HEK293 (cell line): ENCODE measurements around the gene CHST15.
A peak's percentile ranks its signal among the peaks of the same experiment; 100 is the strongest.

Experiments
- CTCF ChIA-PET: fragments of 350-600 bp; formaldehyde crosslinking; extraction: SDS; loops from one replicate; lab custom pipeline; 2021; ENCODE audit warnings: antibody characterized with exemption; lab: Yijun Ruan, JAX
- POLR2A ChIA-PET: fragments of 300-600 bp; formaldehyde crosslinking; extraction: SDS; loops from one replicate; lab custom pipeline; 2020; ENCODE audit warnings: antibody characterized with exemption, inconsistent platforms; lab: Yijun Ruan, JAX
- H3K27ac ChIP-seq: fragments of 200-500 bp; sonication (Bioruptor generic); 2 replicates; pipeline ENCODE4 v1.5.1; 2014; ENCODE audit warnings: low read depth, low read length, control low read depth, inconsistent platforms; ENCODE audit errors: extremely low read depth
- H3K36me3 ChIP-seq, 2 experiments: fragments of 200-500 bp in 1 of 2; sonication (Bioruptor generic) in 1 of 2; 1 replicate in 1 of 2; 2 replicates in 1 of 2; pipeline ENCODE4 v1.5.1; 2014 to 2017; ENCODE audit warnings: inconsistent platforms in 2 of 2, low read length in 2 of 2; ENCODE audit not compliant: control insufficient read depth in 2 of 2, insufficient read depth in 1 of 2
- H3K4me1 ChIP-seq: fragments of 200-500 bp; sonication (Bioruptor generic); 2 replicates; pipeline ENCODE4 v1.5.1; 2014; ENCODE audit warnings: mild to moderate bottlenecking, low read length, inconsistent platforms; ENCODE audit not compliant: control insufficient read depth, insufficient read depth
- H3K4me3 ChIP-seq: 2 replicates; pipeline ENCODE4 v1.5.1; 2011; ENCODE audit warnings: low read depth, mild to moderate bottlenecking, control low read depth, low read length, moderate library complexity
- H3K9me3 ChIP-seq: fragments of 200-500 bp; sonication (Bioruptor generic); 2 replicates; pipeline ENCODE4 v1.5.1; 2014; ENCODE audit warnings: low read depth, low read length, inconsistent platforms; ENCODE audit not compliant: control insufficient read depth, insufficient read depth
- MEIS1 ChIP-seq: sonication (generic); formaldehyde crosslinking; IDR thresholded peaks from 2 replicates; pipeline ENCODE4 v1.8.1; 2022; ENCODE audit warnings: missing genetic modification reagents, mild to moderate bottlenecking, borderline replicate concordance
- REPIN1 ChIP-seq: fragments of 450-650 bp; formaldehyde crosslinking; IDR thresholded peaks from 2 replicates; pipeline ENCODE4 v1.5.1; 2017; ENCODE audit warnings: missing biosample characterization, missing genetic modification characterization, low read depth
- SETDB1 ChIP-seq: IDR thresholded peaks from one replicate; pipeline ENCODE4 v1.6.1; 2017; ENCODE audit warnings: mild to moderate bottlenecking, low read length, moderate library complexity, mixed read lengths; ENCODE audit not compliant: insufficient read length
- TCF7L2 ChIP-seq: IDR thresholded peaks from 2 replicates; pipeline ENCODE4 v1.6.1; 2011; ENCODE audit warnings: low read depth, mild to moderate bottlenecking, inconsistent platforms, low read length, moderate library complexity, borderline replicate concordance
- TRIM28 ChIP-seq: IDR thresholded peaks from 2 replicates; pipeline ENCODE4 v1.6.1; 2011; ENCODE audit warnings: low read length, control low read depth, borderline replicate concordance
- ZEB2 ChIP-seq: fragments of 450-650 bp; formaldehyde crosslinking; IDR thresholded peaks from 2 replicates; pipeline ENCODE4 v1.5.1; 2016; ENCODE audit warnings: missing biosample characterization, missing genetic modification characterization
- ZIC2 ChIP-seq: fragments of 450-650 bp; formaldehyde crosslinking; IDR thresholded peaks from 2 replicates; pipeline ENCODE4 v1.5.1; 2016; ENCODE audit warnings: missing biosample characterization, missing genetic modification characterization
- ZNF221 ChIP-seq: fragments of 450-650 bp; formaldehyde crosslinking; IDR thresholded peaks from 2 replicates; pipeline ENCODE4 v1.5.1; 2017; ENCODE audit warnings: missing biosample characterization, missing genetic modification characterization, borderline replicate concordance
- ZNF514 ChIP-seq: fragments of 450-650 bp; formaldehyde crosslinking; IDR thresholded peaks from 2 replicates; pipeline ENCODE4 v1.5.1; 2016; ENCODE audit warnings: missing biosample characterization, missing genetic modification characterization
- ZNF521 ChIP-seq: fragments of 450-650 bp; formaldehyde crosslinking; IDR thresholded peaks from 2 replicates; pipeline ENCODE4 v1.5.1; 2017; ENCODE audit warnings: missing biosample characterization, mild to moderate bottlenecking, missing genetic modification characterization
- ZNF548 ChIP-seq: fragments of 450-650 bp; formaldehyde crosslinking; IDR thresholded peaks from 2 replicates; pipeline ENCODE4 v1.5.1; 2016; ENCODE audit warnings: missing biosample characterization, missing genetic modification characterization
- ZNF747 ChIP-seq: fragments of 450-650 bp; formaldehyde crosslinking; IDR thresholded peaks from 2 replicates; pipeline ENCODE4 v1.5.1; 2016; ENCODE audit warnings: missing biosample characterization, missing genetic modification characterization
- TF ChIP-seq, protein P1 (sequence below): fragments of 450-650 bp; formaldehyde crosslinking; IDR thresholded peaks from 2 replicates; pipeline ENCODE4 v1.5.1; 2016; ENCODE audit warnings: missing biosample characterization, missing genetic modification characterization
- TF ChIP-seq, protein P2 (sequence below): fragments of 450-650 bp; formaldehyde crosslinking; IDR thresholded peaks from 2 replicates; pipeline ENCODE4 v1.5.1; 2016; ENCODE audit warnings: missing biosample characterization, missing genetic modification characterization
- TF ChIP-seq, protein P3 (sequence below): fragments of 450-650 bp; formaldehyde crosslinking; IDR thresholded peaks from 2 replicates; pipeline ENCODE4 v1.5.1; 2016; ENCODE audit warnings: missing biosample characterization, missing genetic modification characterization
- TF ChIP-seq, protein P4 (sequence below): fragments of 450-650 bp; formaldehyde crosslinking; IDR thresholded peaks from 2 replicates; pipeline ENCODE4 v1.5.1; 2016; ENCODE audit warnings: missing biosample characterization, missing genetic modification characterization

The CHST15 gene

DNA sequence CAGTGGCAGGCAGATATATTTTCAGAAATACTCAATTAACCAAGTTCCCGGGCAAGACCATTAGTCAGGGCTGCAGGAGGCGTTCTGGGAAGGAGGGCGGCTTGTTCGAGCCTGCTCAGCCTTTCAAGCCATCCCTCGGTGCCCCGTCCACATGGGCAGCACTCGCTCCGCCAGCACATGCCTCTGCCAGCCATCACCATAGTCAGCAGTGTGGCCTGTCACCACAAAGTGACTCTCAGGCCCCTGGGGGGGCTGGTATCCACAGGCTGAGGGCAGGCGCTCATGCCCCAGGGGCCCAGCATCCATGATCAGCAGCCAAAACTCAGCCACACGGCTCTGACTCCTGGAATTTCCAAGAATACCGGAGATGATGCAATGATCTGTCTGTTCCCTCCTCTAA lies 81.9 kb downstream of the CHST15 start:
- Histone ChIP-seq H3K36me3 (peaks cover 3 to 62% of the 10 kb centered on the region in 2 experiments; a peak in 1 of 3 replicates), H3K4me3 (no peak overlapping the region), H3K4me1 (no peaks in the 10 kb centered on the region), H3K9me3 (no peaks in the 10 kb centered on the region), H3K27ac (no peak overlapping the region)
- no peak for TF ChIP-seq ZEB2 (tag by site-specific recombination)
- TF ChIP-seq, protein P1, sequence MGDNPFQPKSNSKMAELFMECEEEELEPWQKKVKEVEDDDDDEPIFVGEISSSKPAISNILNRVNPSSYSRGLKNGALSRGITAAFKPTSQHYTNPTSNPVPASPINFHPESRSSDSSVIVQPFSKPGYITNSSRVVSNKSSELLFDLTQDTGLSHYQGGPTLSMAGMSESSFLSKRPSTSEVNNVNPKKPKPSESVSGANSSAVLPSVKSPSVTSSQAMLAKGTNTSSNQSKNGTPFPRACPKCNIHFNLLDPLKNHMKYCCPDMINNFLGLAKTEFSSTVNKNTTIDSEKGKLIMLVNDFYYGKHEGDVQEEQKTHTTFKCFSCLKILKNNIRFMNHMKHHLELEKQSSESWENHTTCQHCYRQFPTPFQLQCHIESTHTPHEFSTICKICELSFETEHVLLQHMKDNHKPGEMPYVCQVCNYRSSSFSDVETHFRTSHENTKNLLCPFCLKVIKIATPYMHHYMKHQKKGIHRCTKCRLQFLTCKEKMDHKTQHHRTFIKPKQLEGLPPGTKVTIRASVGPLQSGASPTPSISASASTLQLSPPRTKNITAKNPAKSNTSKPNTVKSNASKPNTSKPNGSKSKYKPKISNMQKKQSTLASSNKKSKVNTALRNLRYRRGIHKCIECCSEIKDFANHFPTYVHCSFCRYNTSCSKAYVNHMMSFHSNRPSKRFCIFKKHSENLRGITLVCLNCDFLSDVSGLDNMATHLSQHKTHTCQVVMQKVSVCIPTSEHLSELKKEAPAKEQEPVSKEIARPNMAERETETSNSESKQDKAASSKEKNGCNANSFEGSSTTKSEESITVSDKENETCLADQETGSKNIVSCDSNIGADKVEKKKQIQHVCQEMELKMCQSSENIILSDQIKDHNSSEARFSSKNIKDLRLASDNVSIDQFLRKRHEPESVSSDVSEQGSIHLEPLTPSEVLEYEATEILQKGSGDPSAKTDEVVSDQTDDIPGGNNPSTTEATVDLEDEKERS = no peak
- TF ChIP-seq ZNF521 = no peak
- no peak for TF ChIP-seq ZNF548 (tag by site-specific recombination)
- no peak for TF ChIP-seq ZNF221
- no peak for TF ChIP-seq MEIS1 (CRISPR knock-in tag)
- TF ChIP-seq, protein P2, sequence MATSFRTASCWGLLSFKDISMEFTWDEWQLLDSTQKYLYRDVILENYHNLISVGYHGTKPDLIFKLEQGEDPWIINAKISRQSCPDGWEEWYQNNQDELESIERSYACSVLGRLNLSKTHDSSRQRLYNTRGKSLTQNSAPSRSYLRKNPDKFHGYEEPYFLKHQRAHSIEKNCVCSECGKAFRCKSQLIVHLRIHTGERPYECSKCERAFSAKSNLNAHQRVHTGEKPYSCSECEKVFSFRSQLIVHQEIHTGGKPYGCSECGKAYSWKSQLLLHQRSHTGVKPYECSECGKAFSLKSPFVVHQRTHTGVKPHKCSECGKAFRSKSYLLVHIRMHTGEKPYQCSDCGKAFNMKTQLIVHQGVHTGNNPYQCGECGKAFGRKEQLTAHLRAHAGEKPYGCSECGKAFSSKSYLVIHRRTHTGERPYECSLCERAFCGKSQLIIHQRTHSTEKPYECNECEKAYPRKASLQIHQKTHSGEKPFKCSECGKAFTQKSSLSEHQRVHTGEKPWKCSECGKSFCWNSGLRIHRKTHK (tag by site-specific recombination) = no peak
- TF ChIP-seq ZNF747 (tag by site-specific recombination) = no peak
- no peak for TF ChIP-seq TRIM28
- TF ChIP-seq SETDB1 = no peak
- TF ChIP-seq REPIN1 = no peak
- no peak for TF ChIP-seq ZNF514 (tag by site-specific recombination)
- TF ChIP-seq TCF7L2 = no peak
- TF ChIP-seq, protein P3, sequence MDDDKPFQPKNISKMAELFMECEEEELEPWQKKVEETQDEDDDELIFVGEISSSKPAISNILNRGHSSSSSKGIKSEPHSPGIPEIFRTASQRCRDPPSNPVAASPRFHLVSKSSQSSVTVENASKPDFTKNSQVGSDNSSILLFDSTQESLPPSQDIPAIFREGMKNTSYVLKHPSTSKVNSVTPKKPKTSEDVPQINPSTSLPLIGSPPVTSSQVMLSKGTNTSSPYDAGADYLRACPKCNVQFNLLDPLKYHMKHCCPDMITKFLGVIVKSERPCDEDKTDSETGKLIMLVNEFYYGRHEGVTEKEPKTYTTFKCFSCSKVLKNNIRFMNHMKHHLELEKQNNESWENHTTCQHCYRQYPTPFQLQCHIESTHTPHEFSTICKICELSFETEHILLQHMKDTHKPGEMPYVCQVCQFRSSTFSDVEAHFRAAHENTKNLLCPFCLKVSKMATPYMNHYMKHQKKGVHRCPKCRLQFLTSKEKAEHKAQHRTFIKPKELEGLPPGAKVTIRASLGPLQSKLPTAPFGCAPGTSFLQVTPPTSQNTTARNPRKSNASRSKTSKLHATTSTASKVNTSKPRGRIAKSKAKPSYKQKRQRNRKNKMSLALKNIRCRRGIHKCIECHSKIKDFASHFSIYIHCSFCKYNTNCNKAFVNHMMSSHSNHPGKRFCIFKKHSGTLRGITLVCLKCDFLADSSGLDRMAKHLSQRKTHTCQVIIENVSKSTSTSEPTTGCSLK = no peak
- ChIA-PET POLR2A (no interaction called here), CTCF (interaction anchor here (0.7 kb wide), 2 partner anchors 13 to 284 kb away, joined by 3 to 4 read pairs; no protein-coding TSS in a partner anchor)

DNA sequence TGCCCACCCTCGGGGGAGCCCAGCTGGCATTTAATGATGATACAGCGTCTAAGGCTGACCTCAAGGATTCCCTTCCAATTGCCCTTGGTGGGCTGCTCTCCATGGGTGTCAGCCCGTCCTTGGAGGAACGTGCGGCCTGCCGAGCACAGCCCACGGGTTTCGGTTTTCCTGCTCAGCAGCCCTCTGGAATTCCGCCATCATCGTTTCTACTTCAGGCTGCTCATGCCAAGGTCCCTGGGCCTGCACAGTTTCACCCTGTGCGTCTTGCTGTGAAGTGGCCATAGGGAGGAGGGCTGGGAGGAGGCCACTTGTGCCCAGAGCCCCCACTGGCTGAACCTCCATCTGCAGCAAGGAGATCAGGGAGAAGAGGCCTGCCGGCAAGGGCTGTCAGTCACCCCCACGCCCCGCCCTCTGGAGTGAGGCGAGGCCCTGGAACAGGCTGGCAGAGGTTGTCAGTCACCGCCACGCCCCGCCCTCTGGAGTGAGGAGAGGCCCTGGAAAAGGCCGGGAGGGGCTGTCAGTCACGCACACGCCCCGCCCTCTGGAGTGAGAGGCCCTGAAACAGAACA lies 82.8 kb downstream of the CHST15 start:
- peaks cover 2% of the 10 kb centered on the region; the same call in 1 of the 2 replicates for H3K4me1 ChIP-seq
- peaks cover 3 to 62% of the 10 kb centered on the region in 2 experiments; a peak in 1 of 3 replicates for H3K36me3 ChIP-seq
- H3K4me3 ChIP-seq = no peak overlapping the region
- POLR2A ChIA-PET = no interaction called here
- TF ChIP-seq, protein P4, sequence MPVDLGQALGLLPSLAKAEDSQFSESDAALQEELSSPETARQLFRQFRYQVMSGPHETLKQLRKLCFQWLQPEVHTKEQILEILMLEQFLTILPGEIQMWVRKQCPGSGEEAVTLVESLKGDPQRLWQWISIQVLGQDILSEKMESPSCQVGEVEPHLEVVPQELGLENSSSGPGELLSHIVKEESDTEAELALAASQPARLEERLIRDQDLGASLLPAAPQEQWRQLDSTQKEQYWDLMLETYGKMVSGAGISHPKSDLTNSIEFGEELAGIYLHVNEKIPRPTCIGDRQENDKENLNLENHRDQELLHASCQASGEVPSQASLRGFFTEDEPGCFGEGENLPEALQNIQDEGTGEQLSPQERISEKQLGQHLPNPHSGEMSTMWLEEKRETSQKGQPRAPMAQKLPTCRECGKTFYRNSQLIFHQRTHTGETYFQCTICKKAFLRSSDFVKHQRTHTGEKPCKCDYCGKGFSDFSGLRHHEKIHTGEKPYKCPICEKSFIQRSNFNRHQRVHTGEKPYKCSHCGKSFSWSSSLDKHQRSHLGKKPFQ (tag by site-specific recombination) = no peak
- TF ChIP-seq ZIC2 (tag by site-specific recombination) = peak; percentile 65
- TF ChIP-seq, all 188 proteins: peak for 1
- CTCF ChIA-PET = interaction anchor here (0.6 to 1.1 kb wide), 3 partner anchors 12 to 79 kb away, joined by 3 to 5 read pairs (median 4); no protein-coding TSS in a partner anchor
- no peaks in the 10 kb centered on the region for H3K9me3 ChIP-seq
- no peak overlapping the region for H3K27ac ChIP-seq
